DND-41 (cell line): ENCODE measurements around the gene ZNF644.

ENCODE experiments used
- ATAC-seq: fragments of 200-7000 bp; cut with Tn5 transposase; 3 replicates; pipeline ENCODE4 v1.9.1; 2021; ENCODE audit warnings: low read depth; ENCODE audit not compliant: insufficient read depth
- DNase-seq: peaks from one replicate; pipeline ENCODE4 v3.0.0-alpha.2; 2020
- H2AFZ ChIP-seq: 2 replicates; pipeline ENCODE4 v1.6.0; 2012; ENCODE audit warnings: low read depth, low read length
- H3K27ac ChIP-seq: 2 replicates; pipeline ENCODE4 v1.5.1; 2012; ENCODE audit warnings: low read length, inconsistent platforms
- H3K27me3 ChIP-seq: fragments of 200-600 bp; sonication (generic); 2 replicates; pipeline ENCODE4 v1.6.0; 2012; ENCODE audit warnings: low read length, mild to moderate bottlenecking, inconsistent platforms; ENCODE audit not compliant: insufficient read depth, poor library complexity
- H3K36me3 ChIP-seq: 2 replicates; pipeline ENCODE4 v1.5.1; 2012; ENCODE audit warnings: low read length, inconsistent platforms; ENCODE audit not compliant: insufficient read depth
- H3K4me1 ChIP-seq: 2 replicates; pipeline ENCODE4 v1.5.1; 2012; ENCODE audit warnings: mild to moderate bottlenecking, low read length; ENCODE audit not compliant: insufficient read depth
- H3K4me2 ChIP-seq: 2 replicates; pipeline ENCODE4 v1.6.0; 2012; ENCODE audit warnings: mild to moderate bottlenecking, moderate library complexity, low read length, inconsistent platforms; ENCODE audit not compliant: insufficient read depth
- H3K4me3 ChIP-seq, 2 experiments: fragments of 200-600 bp in 1 of 2; shearing (Covaris generic) in 1 of 2; 2 replicates each; pipeline ENCODE4 v1.5.1; 2012 to 2016; ENCODE audit warnings: inconsistent platforms in 2 of 2, low read length in 2 of 2, mild to moderate bottlenecking in 2 of 2, low read depth in 1 of 2, moderate library complexity in 1 of 2
- H3K79me2 ChIP-seq: 2 replicates; pipeline ENCODE4 v1.6.0; 2012; ENCODE audit warnings: low read length, inconsistent platforms; ENCODE audit not compliant: insufficient read depth
- H3K9ac ChIP-seq: 2 replicates; pipeline ENCODE4 v1.6.0; 2012; ENCODE audit warnings: low read depth, mild to moderate bottlenecking, inconsistent platforms, low read length, moderate library complexity
- H3K9me3 ChIP-seq: 2 replicates; pipeline ENCODE4 v1.5.1; 2012; ENCODE audit warnings: low read length, moderate library complexity, mild to moderate bottlenecking, inconsistent platforms; ENCODE audit not compliant: insufficient read depth, severe bottlenecking
- H4K20me1 ChIP-seq: 2 replicates; pipeline ENCODE4 v1.6.0; 2012; ENCODE audit warnings: low read length; ENCODE audit not compliant: insufficient read depth
- EZH2 ChIP-seq: IDR thresholded peaks from 3 replicates; pipeline ENCODE4 v1.6.1; 2012; ENCODE audit warnings: borderline replicate concordance, low read depth, mild to moderate bottlenecking, moderate library complexity, low read length, inconsistent platforms; ENCODE audit not compliant: severe bottlenecking
- TF ChIP-seq, protein P1 (sequence below): IDR thresholded peaks from 2 replicates; pipeline ENCODE4 v1.5.1; 2012; ENCODE audit warnings: borderline replicate concordance, low read length, moderate library complexity, mild to moderate bottlenecking; ENCODE audit not compliant: poor library complexity, severe bottlenecking; ENCODE audit errors: extremely low read depth

ZNF644 gene

DNA sequence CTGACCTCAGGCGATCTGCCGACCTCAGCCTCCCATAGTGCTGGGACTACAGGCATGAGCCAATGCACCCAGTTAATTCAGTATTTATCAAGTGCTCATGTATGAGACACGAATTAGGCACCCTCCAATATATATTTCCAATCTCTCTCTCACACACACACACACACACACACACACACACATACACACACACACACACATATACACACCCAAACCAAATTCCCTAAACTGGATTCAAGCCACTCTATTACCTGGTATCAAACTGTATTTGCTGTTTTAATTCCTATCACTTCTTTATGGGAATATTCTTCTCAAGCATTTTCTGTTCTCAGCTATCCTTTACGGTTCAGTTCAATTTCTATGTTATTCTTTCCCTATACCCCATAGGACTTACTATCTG lies 8.5 kb downstream of the ZNF644 start:
- no peak overlapping the region for H2AFZ ChIP-seq
- DNase-seq (no peak), ATAC-seq (no peak)
- no peak overlapping the region for H3K27ac ChIP-seq
- no peaks in the 10 kb centered on the region for H3K9me3 ChIP-seq
- peaks cover 100% of the 10 kb centered on the region for H3K79me2 ChIP-seq
- H3K4me1 ChIP-seq = peaks cover 31% of the 10 kb centered on the region
- TF ChIP-seq EZH2 = no peak
- TF ChIP-seq, protein P1, sequence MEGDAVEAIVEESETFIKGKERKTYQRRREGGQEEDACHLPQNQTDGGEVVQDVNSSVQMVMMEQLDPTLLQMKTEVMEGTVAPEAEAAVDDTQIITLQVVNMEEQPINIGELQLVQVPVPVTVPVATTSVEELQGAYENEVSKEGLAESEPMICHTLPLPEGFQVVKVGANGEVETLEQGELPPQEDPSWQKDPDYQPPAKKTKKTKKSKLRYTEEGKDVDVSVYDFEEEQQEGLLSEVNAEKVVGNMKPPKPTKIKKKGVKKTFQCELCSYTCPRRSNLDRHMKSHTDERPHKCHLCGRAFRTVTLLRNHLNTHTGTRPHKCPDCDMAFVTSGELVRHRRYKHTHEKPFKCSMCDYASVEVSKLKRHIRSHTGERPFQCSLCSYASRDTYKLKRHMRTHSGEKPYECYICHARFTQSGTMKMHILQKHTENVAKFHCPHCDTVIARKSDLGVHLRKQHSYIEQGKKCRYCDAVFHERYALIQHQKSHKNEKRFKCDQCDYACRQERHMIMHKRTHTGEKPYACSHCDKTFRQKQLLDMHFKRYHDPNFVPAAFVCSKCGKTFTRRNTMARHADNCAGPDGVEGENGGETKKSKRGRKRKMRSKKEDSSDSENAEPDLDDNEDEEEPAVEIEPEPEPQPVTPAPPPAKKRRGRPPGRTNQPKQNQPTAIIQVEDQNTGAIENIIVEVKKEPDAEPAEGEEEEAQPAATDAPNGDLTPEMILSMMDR = no peak
- H3K36me3 ChIP-seq = peaks cover 26% of the 10 kb centered on the region; the same call in 1 of the 2 replicates
- H3K9ac ChIP-seq = no peak overlapping the region
- H3K4me2 ChIP-seq = no peak overlapping the region
- H3K4me3 ChIP-seq = no peak overlapping the region
- H3K27me3 ChIP-seq = no peaks in the 10 kb centered on the region
- peaks cover 66% of the 10 kb centered on the region for H4K20me1 ChIP-seq

DNA sequence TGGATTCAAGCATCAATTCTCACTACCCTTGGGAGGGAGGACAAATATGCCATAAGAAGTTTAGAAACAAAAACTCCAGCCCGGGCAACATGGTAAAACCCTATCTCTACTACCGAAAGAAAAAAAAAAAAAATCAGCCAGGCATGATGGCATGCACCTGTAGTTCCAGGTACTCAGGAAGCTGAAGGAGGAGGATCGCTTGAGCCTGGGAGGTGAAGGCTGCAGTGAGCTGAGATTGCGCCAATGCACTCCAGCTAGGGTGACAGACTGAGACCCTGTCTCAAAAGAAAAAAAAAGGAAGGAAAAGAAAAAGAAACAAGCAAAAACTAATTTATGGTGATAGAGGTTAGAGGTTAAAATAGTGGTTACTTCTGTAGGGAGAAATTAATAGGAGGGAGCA lies 9.6 kb downstream of the ZNF644 start:
- peaks cover 63% of the 10 kb centered on the region; the same call in 1 of the 2 replicates for H4K20me1 ChIP-seq
- peaks cover 21% of the 10 kb centered on the region for H3K4me1 ChIP-seq
- no peak overlapping the region for H3K4me3 ChIP-seq
- TF ChIP-seq, protein P1 = no peak
- TF ChIP-seq EZH2 = no peak
- no peak overlapping the region for H2AFZ ChIP-seq
- no peak overlapping the region for H3K4me2 ChIP-seq
- H3K27ac ChIP-seq = no peak overlapping the region
- H3K36me3 ChIP-seq = peaks cover 24% of the 10 kb centered on the region; the same call in 1 of the 2 replicates
- no peak overlapping the region for H3K9ac ChIP-seq
- H3K27me3 ChIP-seq = no peaks in the 10 kb centered on the region
- peaks cover 100% of the 10 kb centered on the region for H3K79me2 ChIP-seq
- ATAC-seq = no peak
- no peaks in the 10 kb centered on the region for H3K9me3 ChIP-seq
- no peak for DNase-seq

- H3K79me2 ChIP-seq = peaks cover 100% of the 10 kb centered on the region
- DNase-seq (no peak), ATAC-seq (peak; percentile 61; the same call in 2 of the 3 replicates)
- H3K4me1 ChIP-seq = peaks cover 19% of the 10 kb centered on the region
- H2AFZ ChIP-seq = no peak overlapping the region
- H3K9me3 ChIP-seq = no peaks in the 10 kb centered on the region
- TF ChIP-seq EZH2 = no peak
- TF ChIP-seq, protein P1 = no peak
- H3K4me2 ChIP-seq = no peak overlapping the region
- H4K20me1 ChIP-seq = peaks cover 61% of the 10 kb centered on the region; the same call in 1 of the 2 replicates
- no peak overlapping the region for H3K9ac ChIP-seq
- peaks cover 22% of the 10 kb centered on the region; the same call in 1 of the 2 replicates for H3K36me3 ChIP-seq
- no peak overlapping the region for H3K4me3 ChIP-seq
- no peak overlapping the region for H3K27ac ChIP-seq
- H3K27me3 ChIP-seq = no peaks in the 10 kb centered on the region
Measured at GRCh38 chr1:91011726-91012125, 10.1 kb downstream of the ZNF644 start.

DNA sequence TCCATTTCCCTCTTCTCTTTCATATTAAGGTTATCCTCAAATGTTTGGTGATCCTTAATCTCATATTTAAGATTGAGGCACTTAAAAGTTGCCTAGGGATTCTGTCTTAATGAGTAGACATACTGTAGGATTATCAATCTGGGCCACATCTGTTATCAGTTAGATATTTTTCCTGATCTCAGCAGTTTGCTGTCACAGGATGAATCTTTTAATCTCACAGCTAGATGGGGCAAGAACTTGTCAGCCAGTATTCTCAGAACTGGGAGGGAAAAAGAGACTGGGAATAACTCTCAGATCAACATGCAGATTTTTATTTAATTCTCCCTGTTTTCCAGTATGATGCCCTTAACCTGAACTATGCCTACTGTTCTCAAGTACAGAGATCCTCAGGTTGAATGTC lies 14.0 kb downstream of the ZNF644 start:
- Histone ChIP-seq H3K4me1 (peaks cover 10% of the 10 kb centered on the region), H3K4me2 (no peak overlapping the region), H3K27ac (no peak overlapping the region), H3K4me3 (no peak overlapping the region), H4K20me1 (peaks cover 39% of the 10 kb centered on the region; the same call in 1 of the 2 replicates), H3K36me3 (peaks cover 18% of the 10 kb centered on the region; the same call in 1 of the 2 replicates), H3K79me2 (peaks cover 96% of the 10 kb centered on the region), H2AFZ (no peak overlapping the region), H3K9me3 (peaks cover 7% of the 10 kb centered on the region), H3K9ac (no peak overlapping the region), H3K27me3 (no peaks in the 10 kb centered on the region)
- DNase-seq (no peak), ATAC-seq (no peak)
- TF ChIP-seq, protein P1 = no peak
- TF ChIP-seq EZH2 = no peak
